CD4-positive, alpha-beta T cell treated with Interleukin-21 for 1 hour (primary cell): ENCODE measurements around the gene TRIM41.
"Not testable (repeated sequence)": the region's sequence is repeated elsewhere in the genome, so short reads cannot be mapped to it uniquely, and the experiment has no call there.

Source experiments
- DNase-seq: peaks from one replicate; pipeline ENCODE4 v3.0.0-alpha.2; 2020

The TRIM41 gene

GRCh38 chr5:181212080-181212479 lies 11.0 kb upstream of the TRIM41 start:
- no peak for DNase-seq

DNA sequence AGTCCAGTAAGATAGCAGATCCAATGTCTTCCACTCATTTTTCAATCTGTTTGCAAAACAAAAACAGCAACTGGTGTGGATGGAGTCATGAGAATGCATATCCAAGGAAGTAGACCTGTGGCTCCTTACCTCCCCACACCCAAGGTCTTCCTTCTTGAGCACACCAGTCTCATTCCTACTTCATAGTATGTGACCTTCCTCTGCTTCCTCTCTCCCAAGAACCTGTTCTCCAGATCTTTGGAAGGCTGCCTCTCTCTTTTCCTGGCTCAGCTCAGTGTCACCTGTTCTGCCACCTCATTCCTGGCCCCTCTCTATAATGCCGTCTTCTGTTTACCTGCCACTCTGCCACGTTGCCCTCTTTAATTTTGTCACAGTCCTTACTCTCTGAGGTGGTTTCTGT lies 10.1 kb upstream of the TRIM41 start:
- no peak for DNase-seq

DNA sequence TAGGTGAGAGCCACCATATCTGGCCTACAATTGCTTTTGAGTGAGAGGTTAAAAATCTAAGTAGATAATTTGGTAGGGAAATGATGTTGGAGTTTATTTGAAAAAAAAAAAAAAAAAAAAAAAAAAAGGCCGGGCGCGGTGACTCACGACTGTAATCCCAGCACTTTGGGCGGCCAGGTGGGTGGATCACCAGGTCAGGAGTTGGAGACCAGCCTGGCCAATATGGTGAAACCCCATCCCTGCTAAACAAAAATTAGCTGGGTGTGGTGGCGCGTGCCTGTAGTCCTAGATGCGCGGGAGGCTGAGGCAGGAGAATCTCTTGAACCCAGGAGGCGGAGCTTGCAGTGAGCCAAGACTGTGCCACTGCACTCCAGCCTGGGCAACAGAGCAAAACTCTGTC lies 8.8 kb upstream of the TRIM41 start:
- DNase-seq = not testable (repeated sequence)

GRCh38 chr5:181215997-181216989 lies 6.8 kb upstream of the TRIM41 start:
- DNase-seq = peak; percentile 41

GRCh38 chr5:181217111-181217802 lies 5.8 kb upstream of the TRIM41 start:
- DNase-seq = peak; percentile 76

- peak; percentile 61 for DNase-seq
These were observed 5.3 kb upstream of the TRIM41 start for GRCh38 chr5:181217803-181218062.

DNA sequence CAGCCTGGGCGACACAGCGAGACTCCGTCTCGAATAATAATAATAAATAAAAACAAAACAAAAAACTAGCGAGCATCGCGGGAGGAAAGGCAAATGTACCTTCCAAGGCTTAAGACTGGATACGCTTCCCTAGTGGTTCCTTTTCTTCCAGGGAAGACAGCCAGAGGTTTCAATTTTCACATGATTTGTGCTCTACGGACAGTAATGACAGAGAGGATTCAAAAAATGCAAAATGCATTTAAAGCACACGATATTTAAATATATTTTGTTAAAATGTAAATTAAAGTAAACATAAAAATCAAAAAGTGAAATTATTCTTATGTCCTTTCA lies 4.3 kb upstream of the TRIM41 start:
- no peak for DNase-seq

- no peak for DNase-seq
These were observed 3.6 kb upstream of the TRIM41 start for GRCh38 chr5:181219262-181220177.

DNA sequence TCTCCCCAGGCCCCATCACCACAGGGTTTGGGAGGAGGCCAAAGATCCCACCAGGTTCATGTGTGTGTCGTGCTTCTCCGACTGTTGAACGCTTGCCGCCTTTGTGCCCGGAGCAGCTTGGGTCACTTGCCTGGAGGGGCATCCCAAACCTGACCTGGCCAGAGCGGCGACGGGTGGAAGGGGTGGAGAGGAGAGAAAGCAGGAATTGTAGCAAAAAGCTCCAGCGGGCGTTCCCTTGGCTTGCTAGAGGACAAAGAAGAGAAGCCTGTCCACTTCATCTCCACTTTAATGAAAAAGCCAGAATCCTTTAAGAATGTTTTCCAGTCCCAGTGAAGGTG lies 2.9 kb upstream of the TRIM41 start:
- no peak for DNase-seq

DNA sequence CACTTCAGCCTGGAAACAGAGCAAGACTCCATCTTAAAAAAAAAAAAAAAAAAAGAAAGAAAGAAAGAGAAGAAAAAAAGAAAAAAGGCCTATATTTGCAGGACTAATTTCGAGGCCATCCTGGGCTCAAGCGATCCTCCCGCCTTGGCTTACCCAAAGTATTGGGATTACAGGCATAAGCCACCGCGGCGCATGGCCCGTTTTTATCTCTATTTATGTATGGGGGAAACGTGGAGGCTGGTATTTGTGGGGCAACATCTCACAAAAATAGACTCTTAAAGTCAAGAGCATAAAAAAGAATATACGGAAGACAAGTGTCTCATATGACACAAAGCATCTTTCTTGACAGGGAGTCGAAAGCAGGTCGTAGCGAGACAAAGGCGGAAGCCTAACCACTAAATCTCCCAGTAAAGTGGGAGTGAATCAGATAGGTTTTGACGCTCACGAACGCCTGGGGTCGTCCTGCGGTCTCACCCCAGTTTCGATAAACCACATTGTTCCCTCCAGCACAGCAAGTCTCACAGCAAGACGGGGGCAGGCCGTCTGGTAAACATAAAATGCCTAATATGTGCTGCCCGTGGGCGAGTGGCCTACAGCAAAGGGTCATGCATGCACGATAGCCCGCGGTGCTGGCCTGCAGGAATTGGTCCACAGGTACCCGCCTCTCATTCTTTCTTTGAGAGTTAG lies 1.8 kb upstream of the TRIM41 start:
- peak; percentile 76 for DNase-seq

DNA sequence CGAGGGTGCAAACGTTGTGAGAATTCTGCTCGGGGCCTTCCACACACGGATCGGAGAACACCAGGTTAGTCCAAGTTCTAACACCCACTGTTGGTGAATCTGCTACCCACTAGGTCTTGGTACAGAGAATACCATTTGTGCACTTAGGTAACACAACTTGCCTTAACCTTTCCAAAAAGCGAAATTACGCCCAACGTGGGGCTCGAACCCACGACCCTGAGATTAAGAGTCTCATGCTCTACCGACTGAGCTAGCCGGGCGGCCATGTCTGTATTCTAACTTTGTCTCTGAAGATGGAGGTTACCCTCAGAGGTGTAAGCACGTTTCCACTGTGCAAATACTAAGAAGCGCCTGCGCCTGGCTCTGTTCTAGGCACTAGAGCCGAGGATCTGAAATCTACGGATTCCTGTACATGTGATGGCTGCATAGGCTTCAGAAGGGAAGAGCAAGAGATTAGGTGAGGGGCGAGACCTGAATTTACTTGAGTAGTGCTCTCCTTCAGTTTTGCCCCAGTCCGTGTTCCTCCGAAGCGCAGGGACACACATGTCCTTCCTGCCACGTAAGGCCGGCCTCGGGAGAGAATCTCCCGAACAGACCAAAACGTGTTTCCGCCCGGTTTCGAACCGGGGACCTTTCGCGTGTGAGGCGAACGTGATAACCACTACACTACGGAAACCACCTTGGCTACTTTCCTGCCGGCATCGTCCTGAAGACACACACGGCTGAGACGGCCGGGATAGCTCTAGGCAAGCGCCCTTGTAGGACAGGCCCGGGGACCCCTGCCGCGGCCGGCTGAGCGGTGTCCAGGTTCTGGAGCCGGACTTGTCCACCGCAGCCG lies 1.1 kb upstream of the TRIM41 start:
- peak; percentile 97 for DNase-seq

DNA sequence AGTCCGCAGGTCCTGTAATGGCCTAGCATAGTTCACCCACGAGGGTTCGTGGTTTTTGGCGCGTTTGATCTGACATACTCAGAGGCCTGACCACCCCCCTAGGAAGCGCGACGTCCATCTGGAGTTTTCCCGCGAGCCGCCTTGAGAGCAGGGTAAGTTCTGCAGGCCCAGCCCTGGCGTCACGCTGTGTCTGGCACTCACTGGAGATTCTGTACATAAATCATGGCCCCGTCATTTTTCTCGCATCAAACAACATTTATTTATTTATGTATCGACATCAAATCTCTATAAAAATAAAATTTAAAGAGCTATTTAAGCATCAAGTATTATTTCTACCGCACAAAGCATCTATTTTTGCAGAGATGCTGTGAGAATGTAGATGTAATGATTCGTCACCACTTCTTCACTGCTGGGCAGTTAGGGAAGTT lies 437 bp upstream of the TRIM41 start:
- no peak for DNase-seq

DNA sequence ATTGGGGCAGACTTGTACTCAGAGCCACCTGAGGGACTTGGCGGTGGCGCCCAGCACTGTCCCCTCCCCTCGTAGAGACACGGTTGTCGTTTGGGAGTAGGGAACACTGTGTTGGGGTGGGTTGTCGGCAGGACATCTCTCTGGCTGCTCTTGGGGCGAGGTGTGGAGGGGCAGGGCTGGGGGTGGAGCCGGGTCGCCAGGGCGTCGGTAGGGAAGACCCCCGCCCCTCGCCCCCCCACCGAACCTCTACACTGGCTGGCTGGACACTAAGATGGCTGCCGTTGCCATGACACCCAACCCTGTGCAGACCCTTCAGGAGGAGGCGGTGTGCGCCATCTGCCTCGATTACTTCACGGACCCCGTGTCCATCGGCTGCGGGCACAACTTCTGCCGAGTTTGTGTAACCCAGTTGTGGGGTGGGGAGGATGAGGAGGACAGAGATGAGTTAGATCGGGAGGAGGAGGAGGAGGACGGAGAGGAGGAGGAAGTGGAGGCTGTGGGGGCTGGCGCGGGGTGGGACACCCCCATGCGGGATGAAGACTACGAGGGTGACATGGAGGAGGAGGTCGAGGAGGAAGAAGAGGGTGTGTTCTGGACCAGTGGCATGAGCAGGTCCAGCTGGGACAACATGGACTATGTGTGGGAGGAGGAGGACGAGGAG lies 778 bp downstream of the TRIM41 start:
- no peak for DNase-seq

DNA sequence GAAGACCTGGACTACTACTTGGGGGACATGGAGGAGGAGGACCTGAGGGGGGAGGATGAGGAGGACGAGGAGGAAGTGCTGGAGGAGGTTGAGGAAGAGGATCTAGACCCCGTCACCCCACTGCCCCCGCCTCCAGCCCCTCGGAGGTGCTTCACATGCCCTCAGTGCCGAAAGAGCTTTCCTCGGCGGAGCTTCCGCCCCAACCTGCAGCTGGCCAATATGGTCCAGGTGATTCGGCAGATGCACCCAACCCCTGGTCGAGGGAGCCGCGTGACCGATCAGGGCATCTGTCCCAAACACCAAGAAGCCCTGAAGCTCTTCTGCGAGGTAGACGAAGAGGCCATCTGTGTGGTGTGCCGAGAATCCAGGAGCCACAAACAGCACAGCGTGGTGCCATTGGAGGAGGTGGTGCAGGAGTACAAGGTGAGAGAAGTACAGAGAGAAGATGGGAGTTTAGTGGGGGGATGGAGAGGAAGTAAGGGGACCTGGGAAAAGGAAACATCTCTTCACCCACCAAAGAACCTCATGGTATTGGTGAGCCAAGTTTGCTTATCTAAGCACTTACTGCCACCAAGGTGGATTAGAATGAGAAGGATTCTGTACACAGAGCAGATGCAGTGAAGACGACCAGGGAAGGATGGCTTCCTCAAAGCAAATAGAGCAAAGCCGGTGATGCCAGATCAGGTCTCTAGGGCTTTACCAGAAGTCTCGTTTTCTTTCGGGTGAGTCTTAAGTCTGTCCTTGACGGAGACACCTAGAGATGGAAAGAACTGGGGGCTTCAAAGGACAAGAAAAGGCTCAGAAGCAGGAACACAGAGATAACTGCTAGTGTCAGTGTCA lies 1.5 kb downstream of the TRIM41 start:
- DNase-seq = peak; percentile 57

DNA sequence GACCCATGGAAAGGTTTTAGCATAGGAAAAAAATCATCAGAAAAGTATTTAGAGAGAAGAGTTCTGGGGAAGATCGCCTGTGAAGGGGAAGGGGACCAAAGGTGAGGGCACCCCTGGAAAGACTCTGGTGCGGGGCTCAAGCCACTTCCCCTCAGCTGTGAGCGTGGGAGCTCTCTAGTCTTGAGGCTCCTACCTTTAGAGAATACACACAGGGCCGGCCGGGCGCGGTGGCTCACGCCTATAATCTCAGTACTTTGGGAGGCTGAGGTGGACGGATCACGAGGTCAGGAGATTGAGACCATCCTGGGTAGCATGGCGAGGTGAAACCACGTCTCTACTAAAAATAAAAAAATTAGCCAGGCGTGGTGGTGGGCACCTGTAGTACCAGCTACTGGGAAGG lies 6.9 kb downstream of the TRIM41 start:
- no peak for DNase-seq

DNA sequence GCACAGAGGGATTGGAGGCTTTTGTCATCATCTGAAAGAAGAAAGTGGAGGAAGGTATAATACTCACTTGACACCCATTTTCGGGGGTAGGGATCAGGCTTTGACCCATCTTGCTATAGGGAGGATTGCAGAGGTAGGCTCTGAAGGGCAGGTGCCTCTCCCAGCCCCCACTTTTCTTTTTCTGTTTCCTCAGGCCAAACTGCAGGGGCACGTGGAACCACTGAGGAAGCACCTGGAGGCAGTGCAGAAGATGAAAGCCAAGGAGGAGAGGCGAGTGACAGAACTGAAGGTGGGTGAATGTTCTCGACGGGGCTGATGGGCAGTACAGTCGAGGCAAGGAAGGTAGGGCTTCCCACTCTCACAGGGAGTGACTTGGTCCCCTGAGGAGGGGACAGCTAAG lies 7.5 kb downstream of the TRIM41 start:
- DNase-seq = no peak

DNA sequence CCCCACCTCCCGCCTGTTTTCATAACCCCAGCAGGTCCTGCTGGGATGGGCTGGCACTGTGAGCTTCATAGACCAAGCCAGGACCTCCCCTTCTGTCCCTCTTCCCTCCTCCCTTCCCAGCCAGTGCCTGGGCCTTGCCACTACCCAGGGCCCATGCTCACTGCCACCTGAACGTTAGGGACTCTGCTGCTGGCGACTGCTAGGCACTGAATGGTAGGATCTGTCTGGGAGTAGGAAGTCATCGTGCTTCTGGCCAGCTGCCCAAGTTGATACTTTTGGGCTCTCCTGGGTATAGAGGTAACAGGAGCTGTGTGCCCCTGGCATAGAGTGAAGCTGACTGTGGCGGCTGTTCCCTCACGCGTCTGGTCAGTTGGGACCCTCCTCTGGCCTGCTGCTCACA lies 8.4 kb downstream of the TRIM41 start:
- no peak for DNase-seq

- no peak for DNase-seq
These were observed 9.5 kb downstream of the TRIM41 start for GRCh38 chr5:181232593-181232992.

DNA sequence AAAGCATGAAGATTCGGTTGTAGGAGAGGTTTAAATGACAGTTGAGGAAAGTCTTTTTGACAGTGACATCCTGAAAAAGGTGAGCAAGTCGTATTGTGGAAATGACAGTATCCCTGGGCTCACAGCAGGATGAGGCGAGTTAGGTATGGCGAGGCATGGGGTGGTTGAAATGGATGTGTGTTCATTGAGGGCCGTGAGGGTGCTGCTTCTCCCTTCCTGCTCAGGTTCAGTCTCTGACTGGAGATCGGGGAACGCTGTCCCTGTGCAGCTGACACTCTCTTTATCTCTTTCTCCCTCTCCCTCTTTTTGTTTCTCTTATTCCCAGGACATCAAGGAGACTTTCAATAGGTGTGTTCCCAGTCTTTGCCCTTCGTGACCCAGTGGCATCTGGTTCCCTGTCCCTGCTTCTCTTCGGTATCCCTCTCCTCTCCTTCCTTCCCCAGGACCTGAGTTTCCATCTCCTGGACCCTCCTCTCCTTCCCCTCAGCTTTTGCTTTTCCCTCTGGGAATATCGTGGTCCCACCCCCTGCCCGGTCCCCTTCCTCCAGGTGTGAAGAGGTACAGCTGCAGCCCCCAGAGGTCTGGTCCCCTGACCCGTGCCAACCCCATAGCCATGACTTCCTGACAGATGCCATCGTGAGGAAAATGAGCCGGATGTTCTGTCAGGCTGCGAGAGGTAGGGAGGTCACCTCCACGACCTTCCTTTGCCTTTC lies 10.2 kb downstream of the TRIM41 start:
- no peak for DNase-seq
